Stimulated activated naive CD8-positive, alpha-beta T cell treated with anti-CD3 and anti-CD28 coated beads, Interleukin-15, Interleukin-2, amounts not matched to agents 100 U/mL and 50 U/mL, for 24 hours (primary cell): Measurements from ENCODE around the gene TAS1R1.
"Not testable (repeated sequence)": the region's sequence is repeated elsewhere in the genome, so short reads cannot be mapped to it uniquely, and the experiment has no call there.

Experiments
- ATAC-seq: fragments of 150-1000 bp; cut with Tn5 transposase; one replicate; pipeline ENCODE4 v1.10.0; 2021
- DNase-seq: peaks from one replicate; pipeline ENCODE4 v3.0.0; 2021

Gene TAS1R1

DNA sequence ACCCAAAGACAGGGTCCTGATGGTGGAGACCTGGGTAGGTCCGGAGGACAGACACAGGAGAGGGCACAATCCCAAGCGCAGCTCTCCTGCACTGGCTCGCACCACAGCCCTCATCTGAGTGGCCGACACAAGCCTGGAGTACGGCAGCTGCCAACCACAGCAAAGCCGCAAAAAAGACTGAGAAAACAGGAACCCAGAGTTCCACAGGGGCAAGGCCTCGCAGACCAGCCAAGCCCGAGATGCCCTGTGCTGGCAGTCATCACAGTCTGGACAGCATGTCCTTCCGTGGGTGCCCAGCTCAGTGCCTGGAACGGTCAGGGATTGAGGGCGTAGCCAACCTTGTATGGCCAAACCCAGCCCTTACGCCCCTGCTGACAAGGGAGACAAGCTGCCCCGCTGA lies 36.1 kb downstream of the TAS1R1 start:
- ATAC-seq: no peak
- no peak for DNase-seq

DNA sequence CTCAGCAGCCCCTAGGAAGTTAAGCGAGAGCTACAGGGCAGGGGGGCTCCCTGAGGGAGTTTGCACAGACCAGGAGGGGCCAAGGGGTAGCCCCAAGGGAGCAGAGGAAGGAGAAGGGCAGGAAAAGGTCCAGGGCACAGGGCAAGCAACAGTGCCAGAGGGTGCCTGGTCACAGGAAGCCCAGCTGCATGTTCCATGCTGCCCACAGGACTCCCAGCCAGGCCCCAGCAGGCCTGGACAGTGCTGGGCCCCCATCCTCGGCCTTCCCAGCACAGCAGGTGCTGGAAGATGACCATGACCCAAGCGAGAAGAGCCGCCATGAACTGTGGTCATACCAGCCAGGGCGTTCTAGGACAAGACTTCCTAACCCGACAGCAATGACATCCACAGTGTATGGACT lies 36.5 kb downstream of the TAS1R1 start:
- DNase-seq (no peak), ATAC-seq (no peak)

GRCh38 chr1:6592441-6592840 lies 37.3 kb downstream of the TAS1R1 start:
- ATAC-seq: no peak

DNA sequence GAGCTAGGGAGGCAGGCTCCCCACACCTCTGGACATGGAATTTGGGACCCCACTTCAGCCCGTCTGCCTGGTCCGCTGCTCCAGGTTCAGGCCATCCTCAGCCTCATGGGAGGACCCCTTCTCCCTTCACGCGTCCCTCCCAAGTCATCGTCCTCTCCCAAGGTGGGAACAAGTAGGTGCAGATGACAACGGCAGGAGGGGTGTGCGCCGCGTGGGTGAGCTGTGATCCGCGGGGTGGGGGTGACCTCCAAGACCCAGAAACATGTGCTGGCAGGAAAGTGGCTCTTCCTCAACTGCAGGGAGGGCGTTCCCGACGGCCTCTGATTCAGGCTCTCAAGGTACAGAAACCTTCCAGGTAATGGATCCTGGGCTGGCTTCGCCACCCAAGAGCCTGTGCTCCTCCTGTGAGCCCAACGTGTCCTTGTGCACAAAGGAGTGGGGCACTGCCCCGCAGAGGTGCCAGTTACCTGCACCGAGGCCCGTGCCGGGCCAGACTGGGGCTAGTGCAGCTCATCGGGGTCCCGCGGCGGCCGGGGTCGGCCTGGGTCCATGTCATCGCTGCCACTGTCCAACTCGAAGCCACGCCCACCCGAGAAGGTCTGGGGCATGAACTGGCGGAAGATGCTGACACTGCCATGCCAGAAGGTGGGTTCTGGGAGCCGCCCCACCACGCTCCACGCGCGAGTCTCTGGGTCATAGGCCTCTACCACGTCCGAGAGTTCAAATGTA lies 37.9 kb downstream of the TAS1R1 start:
- ATAC-seq (no peak), DNase-seq (no peak)

More at GRCh38 chr1:6592441-6592840, 37.3 kb downstream of the TAS1R1 start:
- DNase-seq: no peak

DNA sequence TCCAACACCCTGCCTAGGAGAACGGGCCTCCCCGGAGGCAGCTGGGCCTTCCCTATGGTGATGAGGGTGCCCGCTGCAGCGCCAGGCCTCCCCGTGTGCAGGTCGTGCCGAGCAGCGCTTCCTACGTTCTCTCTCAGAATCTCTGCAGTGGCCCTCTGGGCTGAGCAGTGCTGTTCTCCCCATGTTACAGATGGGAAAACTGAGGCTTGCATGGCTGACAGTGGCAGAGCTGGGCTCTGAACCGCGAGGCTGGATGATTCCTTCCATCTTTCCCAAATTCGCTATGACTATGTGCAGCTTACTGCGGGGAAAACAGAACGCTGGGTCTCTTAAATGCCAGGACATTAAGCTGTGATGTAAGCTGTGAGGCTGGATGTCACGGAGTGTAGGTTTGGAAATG lies 38.7 kb downstream of the TAS1R1 start:
- DNase-seq (no peak), ATAC-seq (no peak)

DNA sequence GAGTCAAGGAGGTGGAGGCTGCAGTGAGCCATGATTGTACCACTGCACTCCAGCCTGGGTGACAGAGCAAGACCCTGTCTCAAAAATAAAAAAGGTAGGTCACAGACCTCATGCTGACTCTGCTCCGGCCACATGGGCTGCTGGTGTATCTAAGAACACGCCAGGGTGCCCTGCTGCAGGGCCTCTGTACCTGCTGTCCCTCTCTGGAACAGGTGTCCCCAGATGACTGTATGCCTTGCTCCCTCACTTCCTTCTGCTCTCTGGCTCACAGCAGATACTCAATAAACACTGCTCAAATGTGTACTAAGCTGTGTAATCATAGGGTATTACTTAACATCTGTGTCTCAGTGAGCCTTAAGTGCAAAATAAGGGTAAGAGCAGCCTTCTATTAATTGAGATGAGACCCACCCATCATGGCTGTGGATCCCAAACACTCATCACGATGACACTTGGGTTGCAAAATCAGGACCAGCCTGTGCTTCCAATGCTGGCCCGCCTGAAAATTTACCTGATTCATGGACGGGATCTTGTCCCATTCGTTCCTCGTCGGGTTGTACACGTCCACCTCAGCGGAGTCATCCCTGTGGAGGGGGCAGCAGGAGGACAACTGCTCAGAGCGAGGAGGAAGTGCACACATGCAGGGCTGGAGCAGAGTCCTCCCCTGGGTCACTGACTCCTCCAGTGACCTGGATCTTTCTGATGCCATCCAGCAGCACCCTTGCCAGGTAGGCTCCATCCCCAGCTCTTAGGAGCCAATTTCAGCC lies 40.1 kb downstream of the TAS1R1 start:
- DNase-seq (no peak), ATAC-seq (no peak)

GRCh38 chr1:6596351-6596750 lies 41.2 kb downstream of the TAS1R1 start:
- no peak for DNase-seq
- ATAC-seq: no peak

- DNase-seq (no peak), ATAC-seq (no peak)
Observed at GRCh38 chr1:6596886-6597776, 42.0 kb downstream of the TAS1R1 start.

GRCh38 chr1:6597777-6598131 lies 42.6 kb downstream of the TAS1R1 start:
- no peak for DNase-seq
- no peak for ATAC-seq

- ATAC-seq (no peak), DNase-seq (peak; percentile 53)
Observed at GRCh38 chr1:6599141-6599975, 44.3 kb downstream of the TAS1R1 start.

DNA sequence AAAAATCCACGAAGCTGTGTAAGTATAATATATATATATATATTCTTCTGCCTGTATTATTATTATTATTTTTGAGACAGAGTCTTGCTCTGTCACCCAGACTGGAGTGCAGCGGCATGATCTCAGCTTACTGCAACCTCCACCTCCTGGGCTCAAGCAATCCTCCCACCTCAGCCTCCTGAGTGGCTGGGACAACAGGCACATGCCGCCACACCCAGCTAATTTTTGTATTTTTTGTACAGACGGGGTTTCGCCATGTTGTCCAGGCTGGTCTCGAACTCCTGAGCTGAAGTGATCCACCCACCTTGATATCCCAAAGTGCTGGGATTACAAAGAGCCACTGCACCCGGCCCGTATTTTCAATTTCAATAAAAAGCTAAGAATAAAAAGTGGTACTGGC lies 44.9 kb downstream of the TAS1R1 start:
- DNase-seq, ATAC-seq: not testable (repeated sequence)

GRCh38 chr1:6600410-6601048 lies 45.4 kb downstream of the TAS1R1 start:
- no peak for DNase-seq
- ATAC-seq: peak; percentile 1

- peak; percentile 76 for ATAC-seq
- DNase-seq: peak; percentile 86
Observed at GRCh38 chr1:6601049-6601922, 46.2 kb downstream of the TAS1R1 start.

DNA sequence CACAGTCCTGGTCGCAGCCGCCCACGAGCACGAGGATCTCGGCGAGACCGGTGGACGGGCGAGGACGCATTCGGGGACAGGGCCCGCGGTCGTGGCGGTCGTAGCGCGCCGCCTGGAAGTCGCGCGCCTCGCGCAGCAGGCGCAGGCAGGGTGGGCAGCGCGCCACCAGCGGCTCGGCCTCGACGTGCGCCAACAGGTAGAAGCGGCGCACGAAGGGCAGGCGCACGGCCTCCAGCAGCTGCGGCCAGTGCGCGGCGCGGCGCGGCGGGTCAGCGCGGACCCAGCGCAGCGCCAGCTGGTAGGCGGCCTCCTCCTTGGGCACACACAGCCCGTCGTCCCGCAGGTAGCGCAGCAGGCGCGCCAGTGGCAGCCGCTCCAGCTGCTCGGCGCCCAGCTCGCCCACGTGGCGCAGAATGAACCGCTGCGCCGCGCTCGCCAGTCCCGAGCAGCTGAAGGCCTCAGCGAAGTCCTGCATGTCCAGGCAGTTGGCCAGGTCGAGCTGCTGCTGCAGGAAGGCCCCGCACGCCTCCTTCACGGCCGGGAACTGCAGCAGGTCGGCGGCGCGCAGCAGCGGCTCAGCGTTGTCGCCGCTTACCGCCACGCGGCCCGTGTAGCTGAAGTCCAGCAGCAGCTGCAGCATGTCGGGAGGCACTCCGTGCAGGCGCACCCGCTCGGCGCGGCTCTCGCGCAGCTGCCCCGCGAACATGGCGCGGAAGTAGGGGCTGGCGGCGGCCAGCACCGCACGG lies 47.0 kb downstream of the TAS1R1 start:
- peak; percentile 11 for ATAC-seq
- peak; percentile 45 for DNase-seq

- ATAC-seq (peak; percentile 64), DNase-seq (peak; percentile 93)
Observed at GRCh38 chr1:6602669-6603237, 47.6 kb downstream of the TAS1R1 start, which contains the start of gene KLHL21. TSS of gene KLHL21 (minus strand) at chr1:6602869. CDS start at chr1:6602817, 52 bp downstream.

DNA sequence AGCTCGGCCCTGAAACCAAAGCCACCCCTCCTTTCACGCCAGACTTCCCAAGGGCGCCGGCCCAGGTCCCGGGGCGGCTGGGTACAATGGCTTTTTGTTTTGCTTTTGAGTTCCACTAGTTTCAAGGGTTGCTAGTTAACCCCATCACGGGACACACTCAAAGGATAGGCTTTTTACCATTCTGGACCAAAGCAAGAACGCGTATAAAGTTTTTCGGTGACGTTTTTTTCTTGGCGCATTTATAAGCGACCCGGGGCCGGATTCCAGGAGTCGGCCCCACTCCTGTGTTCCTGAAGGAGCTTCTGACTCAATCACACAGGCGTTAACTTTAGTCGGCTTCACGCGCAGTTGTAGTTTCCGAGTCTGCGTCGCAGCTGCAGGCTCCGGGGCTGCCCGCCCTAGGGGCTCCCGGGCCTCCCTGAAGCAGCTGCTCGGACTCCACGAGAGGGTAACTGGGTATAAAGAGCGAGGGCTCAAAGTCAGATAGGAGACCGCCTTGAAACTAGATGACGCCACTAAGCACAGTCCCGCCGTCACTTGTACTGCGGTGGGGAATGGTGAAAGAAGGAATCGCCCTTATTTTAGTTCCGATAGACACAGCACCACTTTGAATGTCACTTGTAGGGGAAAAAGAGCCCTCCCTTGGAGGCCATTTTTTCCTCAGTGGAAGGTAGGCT lies 48.3 kb downstream of the TAS1R1 start:
- peak; percentile 29 for ATAC-seq

DNA sequence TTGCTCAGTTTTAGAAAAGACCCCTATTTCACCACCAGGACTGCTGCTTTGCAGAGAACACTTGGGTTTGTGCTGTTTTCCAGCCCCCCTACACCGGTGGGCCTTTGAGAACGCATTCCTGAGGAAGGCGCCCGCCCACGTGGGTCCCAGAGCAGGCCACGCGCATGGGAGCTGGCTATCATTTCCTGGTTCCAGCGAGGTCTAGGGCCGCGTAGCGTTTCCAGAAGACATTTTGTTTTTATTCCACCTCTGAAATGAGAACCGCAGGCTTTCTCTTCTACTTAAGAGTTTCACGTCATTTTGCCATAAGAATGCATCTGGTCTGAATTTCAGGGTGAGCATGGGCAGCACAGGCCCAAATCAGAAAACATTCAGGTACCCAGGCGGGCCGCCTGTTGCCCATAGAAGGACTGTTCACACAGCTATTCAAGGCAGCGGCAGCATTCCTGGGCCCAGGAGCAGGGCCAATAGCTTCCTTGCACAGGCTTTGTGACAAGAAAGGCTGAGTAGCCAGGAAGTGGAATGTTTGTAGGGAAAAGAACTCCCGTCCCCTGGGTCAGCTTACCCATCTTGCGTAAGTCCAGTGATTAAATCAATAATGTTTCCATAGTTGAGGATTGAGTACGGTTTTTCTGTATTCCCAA lies 48.9 kb downstream of the TAS1R1 start:
- DNase-seq (peak; percentile 53), ATAC-seq (no peak)

More for the DNA sequence above, 48.3 kb downstream of the TAS1R1 start:
- DNase-seq: peak; percentile 67
